LHCN-M2 (cell line): ENCODE results near the gene ARL15. TPM values are rescaled to one million over a fixed set of nuclear protein-coding genes. Genes with fewer than 3 reads are reported as not detected.

ENCODE experiments used
- DNase-seq: peaks from one replicate; pipeline ENCODE4 v3.0.0-alpha.2; 2012; ENCODE audit warnings: low read depth
- total RNA-seq: library from RNA; depleted of rRNA; stranded (reverse); fragments of >200 nt; gene quantifications from 2 replicates; pipeline ENCODE4 v1.2.3, GENCODE V29; 2014

The ARL15 gene
- total RNA-seq, 1 experiment from 2014 or later, result 11.2 TPM

DNA sequence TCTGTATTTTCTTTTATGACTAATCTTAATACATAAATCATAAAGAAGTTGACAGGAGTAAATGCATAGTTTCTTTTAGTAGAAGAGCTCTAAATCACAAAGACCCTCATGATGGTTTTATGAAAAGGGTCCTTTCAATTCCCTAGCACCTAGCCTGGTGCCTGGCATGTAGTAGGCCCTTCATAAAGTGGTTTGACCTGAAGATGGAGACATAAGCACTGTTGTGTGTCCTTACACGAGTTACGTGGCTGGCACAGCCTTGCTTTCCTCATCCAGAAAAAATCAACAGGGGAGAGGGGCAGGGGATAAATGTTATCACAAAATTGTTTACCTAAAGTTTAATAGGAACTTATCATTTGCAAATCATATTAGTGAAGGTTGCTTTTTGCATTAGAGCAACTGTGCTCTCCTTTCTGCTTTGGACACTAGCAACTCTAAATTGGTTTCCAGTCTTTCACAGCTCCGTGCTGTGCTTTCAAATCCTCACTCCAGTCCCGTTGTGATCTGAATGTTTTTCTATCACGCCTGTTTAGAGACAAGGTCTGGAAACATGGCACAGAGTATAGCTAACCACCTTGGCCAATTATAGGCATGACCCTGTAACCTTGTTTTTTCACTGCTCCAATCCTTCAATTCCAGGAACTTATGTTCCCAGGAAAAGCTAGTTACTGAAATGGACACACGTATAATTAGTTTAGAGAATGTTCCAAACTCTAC is 55.7 kb downstream of the ARL15 start:
- peak; percentile 14 for DNase-seq

DNA sequence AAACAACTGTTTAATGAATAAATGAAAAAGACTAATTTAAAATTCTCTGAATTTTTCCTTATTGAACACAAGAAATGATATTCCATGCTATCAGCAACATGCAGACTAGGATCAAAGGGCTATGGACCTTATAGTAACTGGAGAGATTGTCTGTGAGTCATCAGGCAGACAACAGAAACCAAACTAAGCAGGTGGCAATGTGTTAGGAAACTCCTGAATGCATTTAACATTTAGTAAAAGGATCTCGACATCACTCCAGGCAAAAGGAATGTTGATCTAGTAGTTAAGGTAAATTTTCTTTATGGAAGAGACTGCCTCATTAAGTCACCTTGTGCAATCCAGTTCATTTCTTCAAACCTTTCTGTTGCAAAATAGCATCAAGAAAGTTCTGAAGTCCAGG is 58.4 kb downstream of the ARL15 start:
- DNase-seq, result peak; percentile 60

- DNase-seq, result peak; percentile 89
Measured at GRCh38 chr5:54249210-54250028, 61.0 kb downstream of the ARL15 start.

GRCh38 chr5:54247226-54247625 is 63.1 kb downstream of the ARL15 start:
- DNase-seq, result no peak

GRCh38 chr5:54243483-54244080 is 66.8 kb downstream of the ARL15 start:
- peak; percentile 44 for DNase-seq

GRCh38 chr5:54242297-54242696 is 68.1 kb downstream of the ARL15 start:
- DNase-seq, result no peak

- peak; percentile 38 for DNase-seq
Measured at GRCh38 chr5:54234304-54234933, 76.0 kb downstream of the ARL15 start.

- DNase-seq, result no peak
Measured at GRCh38 chr5:54230936-54231685, 79.3 kb downstream of the ARL15 start.

DNA sequence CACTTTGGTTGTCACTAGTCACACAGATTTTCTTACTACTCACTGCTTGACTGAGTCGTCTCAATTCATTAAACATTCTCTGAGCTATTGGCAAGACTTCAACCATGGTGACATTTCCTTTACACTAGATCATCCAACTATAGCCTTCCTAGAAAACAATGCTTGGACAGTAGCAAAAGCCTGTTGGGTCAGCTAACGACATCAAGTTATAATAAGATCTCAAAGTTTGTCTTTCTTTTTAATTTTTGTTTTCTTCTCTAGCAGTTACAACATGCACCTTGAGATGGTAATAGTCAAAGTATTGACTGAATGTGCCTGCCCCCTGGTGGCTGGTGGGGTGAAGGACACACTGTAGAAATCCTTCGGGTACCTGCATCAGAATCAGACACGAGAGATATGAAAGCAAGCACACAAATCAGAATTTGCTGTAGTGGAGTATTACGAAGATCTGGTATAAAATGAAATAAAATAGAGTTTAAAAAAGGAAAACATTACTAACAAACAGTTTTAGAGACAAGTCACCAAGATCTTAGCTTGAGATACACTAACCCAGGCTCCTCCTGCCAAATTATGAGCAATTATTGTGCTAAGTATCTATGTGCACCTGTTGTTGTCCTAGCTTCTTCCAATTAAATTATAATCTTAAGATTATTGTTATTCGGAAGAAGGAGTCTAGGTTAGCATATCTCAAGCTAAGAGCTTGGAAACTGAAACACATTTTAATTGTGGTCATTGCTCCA is 81.2 kb downstream of the ARL15 start:
- peak; percentile 44 for DNase-seq

- DNase-seq, result no peak
Measured at GRCh38 chr5:54227759-54228158, 82.6 kb downstream of the ARL15 start.

DNA sequence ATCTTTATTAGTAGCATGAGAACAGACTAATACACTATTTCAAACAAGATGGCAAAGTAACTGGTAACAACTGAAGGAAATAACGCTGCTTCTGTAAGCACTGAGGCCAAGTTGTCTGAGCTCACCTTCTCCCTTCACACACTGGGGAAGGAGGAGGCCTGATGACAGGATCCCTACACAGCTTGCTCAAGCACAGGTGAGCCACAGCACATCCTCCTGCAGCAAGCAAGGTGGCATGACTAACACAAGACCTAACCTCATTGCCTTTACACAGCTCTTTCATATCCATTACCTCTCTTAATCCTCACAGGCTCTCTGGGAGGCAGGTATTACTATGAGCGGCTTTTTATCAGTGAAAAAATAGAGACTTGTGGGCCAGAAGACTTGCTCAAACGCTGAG is 83.3 kb downstream of the ARL15 start:
- no peak for DNase-seq

GRCh38 chr5:54226215-54226614 is 84.2 kb downstream of the ARL15 start:
- DNase-seq, result no peak

DNA sequence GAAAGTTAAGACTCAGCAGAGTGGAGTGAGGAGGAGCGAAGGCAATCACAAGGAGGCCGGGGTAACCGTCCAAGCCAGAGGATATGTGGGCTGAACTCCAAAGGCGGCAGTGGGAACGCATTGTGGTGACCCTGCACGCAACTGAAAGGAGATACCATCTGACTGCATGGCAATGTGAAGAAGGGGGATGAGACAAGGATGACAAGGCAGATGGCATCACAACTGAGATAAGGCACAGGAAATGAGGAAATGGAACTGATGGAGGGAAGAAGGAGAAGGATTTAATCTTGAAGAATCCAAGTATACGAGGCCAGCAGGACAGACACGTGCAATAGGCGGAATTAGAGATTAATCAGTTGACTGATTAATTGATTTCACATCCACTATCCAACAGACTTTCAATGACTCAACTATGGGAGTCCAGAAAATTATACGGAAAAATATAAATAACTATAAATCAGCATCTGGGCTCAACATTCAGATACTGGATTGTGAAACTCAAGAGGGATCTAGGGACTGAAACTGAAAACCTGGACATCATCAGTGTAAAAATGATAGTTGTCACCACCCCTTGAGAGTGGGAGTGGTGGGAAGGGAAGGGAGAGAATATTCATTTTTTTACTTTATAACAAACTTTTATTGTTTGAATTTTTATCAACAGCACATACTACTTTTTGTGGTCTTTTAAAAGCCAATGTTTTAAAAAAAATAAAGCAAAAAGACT is 86.1 kb downstream of the ARL15 start:
- no peak for DNase-seq

- no peak for DNase-seq
Measured at GRCh38 chr5:54222336-54222735, 88.0 kb downstream of the ARL15 start.

- no peak for DNase-seq
Measured at GRCh38 chr5:54221135-54221534, 89.2 kb downstream of the ARL15 start.

- no peak for DNase-seq
Measured at GRCh38 chr5:54220230-54221040, 89.9 kb downstream of the ARL15 start.

DNA sequence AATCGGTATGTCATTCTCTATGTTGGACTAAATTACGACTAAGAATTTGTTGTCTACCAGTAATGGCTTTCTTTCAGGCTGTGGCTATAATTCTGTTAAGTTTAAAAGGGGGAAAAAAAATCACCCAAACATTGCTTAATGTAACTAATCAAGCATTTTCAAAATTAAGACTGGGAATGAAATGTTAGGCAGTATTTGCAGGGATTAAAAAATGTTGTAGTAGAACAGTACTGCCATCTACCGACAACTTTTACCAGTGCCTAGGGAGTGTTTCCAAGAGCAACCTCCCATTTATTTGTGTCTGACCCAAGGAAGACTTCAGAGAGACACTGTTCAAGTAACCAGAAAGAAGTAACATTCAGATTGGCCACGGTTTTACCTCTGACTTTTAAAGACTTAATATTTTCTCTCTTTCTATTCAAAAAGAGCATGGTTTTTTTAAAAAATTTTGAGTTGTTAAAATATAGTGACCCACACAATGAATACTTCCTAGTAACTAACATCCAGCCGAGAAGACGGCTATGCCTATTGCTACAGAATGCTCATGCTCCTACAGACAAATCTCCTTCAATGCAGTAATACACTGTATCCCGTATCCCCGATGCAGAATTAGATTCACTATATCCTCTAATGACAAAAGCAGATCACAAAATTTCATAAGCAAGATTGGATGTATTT is 92.4 kb downstream of the ARL15 start:
- DNase-seq, result peak; percentile 65

DNA sequence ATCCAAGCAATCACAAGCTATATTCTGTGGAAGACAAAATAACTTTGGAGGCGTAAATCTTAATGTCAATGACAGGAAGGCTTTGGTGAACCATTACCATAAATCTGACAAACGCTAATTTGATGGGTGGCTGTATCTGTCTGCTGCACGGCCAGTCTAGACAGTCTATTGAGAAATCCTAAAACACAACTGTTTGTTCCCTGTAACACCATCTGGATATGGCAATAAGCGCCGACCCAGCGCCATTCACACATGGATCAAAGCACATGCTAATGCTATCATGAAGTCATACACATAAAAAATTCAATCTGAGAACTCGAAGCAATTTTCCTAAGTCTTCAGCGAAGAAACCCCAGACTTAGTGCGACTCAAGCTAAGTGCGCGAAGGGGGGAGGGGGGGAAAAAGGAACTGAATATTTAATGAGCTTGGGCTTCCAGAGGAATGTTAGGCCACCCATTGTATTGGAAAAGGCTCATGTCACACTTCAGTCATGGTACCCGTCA is 95.1 kb downstream of the ARL15 start:
- no peak for DNase-seq
